Dedifferentiated amniotic fluid mesenchymal stem cell (primary cell): ENCODE measurements around the gene KIF21A.
"Not testable (repeated sequence)": the region's sequence is repeated elsewhere in the genome, so short reads cannot be mapped to it uniquely, and the experiment has no call there.

Experiments
- DNase-seq: peaks from one replicate; pipeline ENCODE4 v3.0.0-alpha.2; 2016; ENCODE audit errors: extremely low spot score

KIF21A gene

GRCh38 chr12:39443081-39443928, at the start of gene KIF21A:
Gene KIF21A, minus strand, starts transcription at chr12:39443120. Its CDS starts 150 bp downstream, at chr12:39442970.
- DNase-seq: peak; percentile 77

GRCh38 chr12:39490500-39491282, 47.8 kb upstream of the KIF21A start:
- no peak for DNase-seq

GRCh38 chr12:39483597-39483996, 40.7 kb upstream of the KIF21A start:
- DNase-seq: no peak

- DNase-seq: no peak
Measured at GRCh38 chr12:39483042-39483441, 40.1 kb upstream of the KIF21A start.

- DNase-seq: no peak
Measured at GRCh38 chr12:39476894-39477293, 34.0 kb upstream of the KIF21A start.

GRCh38 chr12:39476121-39476520, 33.2 kb upstream of the KIF21A start:
- DNase-seq: no peak

- not testable (repeated sequence) for DNase-seq
Measured at GRCh38 chr12:39475136-39475535, 32.2 kb upstream of the KIF21A start.

- no peak for DNase-seq
Measured at GRCh38 chr12:39467432-39467870, 24.5 kb upstream of the KIF21A start.

GRCh38 chr12:39464976-39465695, 22.2 kb upstream of the KIF21A start:
- no peak for DNase-seq

GRCh38 chr12:39461059-39461458, 18.1 kb upstream of the KIF21A start:
- no peak for DNase-seq

- no peak for DNase-seq
Measured at GRCh38 chr12:39459027-39459434, 16.1 kb upstream of the KIF21A start.

- DNase-seq: no peak
Measured at GRCh38 chr12:39451977-39452376, 9.1 kb upstream of the KIF21A start.

- no peak for DNase-seq
Measured at GRCh38 chr12:39448038-39448437, 5.1 kb upstream of the KIF21A start.

- DNase-seq: no peak
Measured at GRCh38 chr12:39443929-39444209, 949 bp upstream of the KIF21A start.

GRCh38 chr12:39442831-39443080, 164 bp downstream of the KIF21A start:
- no peak for DNase-seq

GRCh38 chr12:39441963-39442830, 723 bp downstream of the KIF21A start:
- DNase-seq: no peak

- DNase-seq: no peak
Measured at GRCh38 chr12:39441189-39441962, 1.5 kb downstream of the KIF21A start.

- no peak for DNase-seq
Measured at GRCh38 chr12:39440781-39441180, 2.1 kb downstream of the KIF21A start.

- DNase-seq: no peak
Measured at GRCh38 chr12:39440101-39440500, 2.8 kb downstream of the KIF21A start.

GRCh38 chr12:39435531-39435930, 7.4 kb downstream of the KIF21A start:
- no peak for DNase-seq

- no peak for DNase-seq
Measured at GRCh38 chr12:39431797-39432196, 11.1 kb downstream of the KIF21A start.
